MM.1S (cell line): Measurements from ENCODE around the gene LZTFL1.

Source experiments
- CTCF ChIP-seq: fragments of 300-600 bp; sonication (generic); IDR thresholded peaks from 2 replicates; pipeline ENCODE4 v1.5.1; 2016; ENCODE audit warnings: antibody characterized with exemption, low read length, mixed read lengths
- EZH2 ChIP-seq: fragments of 300-600 bp; sonication (generic); optimal IDR thresholded peaks from 2 replicates; pipeline ENCODE3; 2017; ENCODE audit warnings: low read depth, mild to moderate bottlenecking, antibody characterized with exemption, low read length, mixed read lengths
- EZH2phosphoT487 ChIP-seq: fragments of 300-600 bp; sonication (generic); IDR thresholded peaks from 2 replicates; pipeline ENCODE4 v1.6.1; 2018; ENCODE audit warnings: antibody characterized with exemption, low read length

- peak; percentile 12; the same call in 1 of the 2 replicates for TF ChIP-seq CTCF
- no peak for TF ChIP-seq EZH2phosphoT487
- no peak for TF ChIP-seq EZH2
Measured at GRCh38 chr3:45844616-45845015, 2.7 kb upstream of the LZTFL1 start.
